GM12864 (cell line): Measurements from ENCODE around the gene NFIX.

Experiments
- DNase-seq: peaks from one replicate; pipeline ENCODE4 v3.0.0-alpha.2; 2011; ENCODE audit warnings: low read depth
- H3K4me3 ChIP-seq: 2 replicates; pipeline ENCODE4 v1.5.1; 2011; ENCODE audit warnings: mild to moderate bottlenecking, low read depth, low read length, control low read depth
- TF ChIP-seq, protein P1 (sequence below): IDR thresholded peaks from 2 replicates; pipeline ENCODE4 v1.5.1; 2011; ENCODE audit warnings: low read depth, mild to moderate bottlenecking, moderate library complexity, low read length, control low read depth, inconsistent platforms; ENCODE audit errors: missing control alignments

NFIX gene

DNA sequence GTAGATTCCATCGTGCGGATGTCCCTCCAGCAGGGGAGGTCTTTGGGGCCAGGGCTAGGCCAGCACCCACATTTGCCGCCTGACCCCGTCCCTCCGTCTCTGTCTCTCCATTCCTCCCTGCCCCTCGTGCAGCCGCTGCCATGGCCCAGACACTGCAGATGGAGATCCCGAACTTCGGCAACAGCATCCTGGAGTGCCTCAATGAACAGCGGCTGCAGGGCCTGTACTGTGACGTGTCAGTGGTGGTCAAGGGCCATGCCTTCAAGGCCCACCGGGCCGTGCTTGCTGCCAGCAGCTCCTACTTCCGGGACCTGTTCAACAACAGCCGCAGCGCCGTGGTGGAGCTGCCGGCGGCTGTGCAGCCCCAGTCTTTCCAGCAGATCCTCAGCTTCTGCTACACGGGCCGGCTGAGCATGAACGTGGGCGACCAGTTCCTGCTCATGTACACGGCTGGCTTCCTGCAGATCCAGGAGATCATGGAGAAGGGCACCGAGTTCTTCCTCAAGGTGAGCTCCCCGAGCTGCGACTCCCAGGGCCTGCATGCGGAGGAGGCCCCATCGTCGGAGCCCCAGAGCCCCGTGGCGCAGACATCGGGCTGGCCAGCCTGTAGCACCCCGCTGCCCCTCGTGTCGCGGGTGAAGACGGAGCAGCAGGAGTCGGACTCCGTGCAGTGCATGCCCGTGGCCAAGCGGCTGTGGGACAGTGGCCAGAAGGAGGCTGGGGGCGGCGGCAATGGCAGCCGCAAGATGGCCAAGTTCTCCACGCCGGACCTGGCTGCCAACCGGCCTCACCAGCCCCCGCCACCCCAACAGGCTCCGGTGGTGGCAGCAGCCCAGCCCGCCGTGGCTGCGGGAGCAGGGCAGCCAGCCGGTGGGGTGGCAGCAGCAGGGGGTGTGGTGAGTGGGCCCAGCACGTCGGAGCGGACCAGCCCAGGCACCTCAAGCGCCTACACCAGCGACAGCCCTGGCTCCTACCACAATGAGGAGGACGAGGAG, 140.1 kb downstream of the NFIX start:
- no peak overlapping the region for H3K4me3 ChIP-seq
- DNase-seq: no peak
- TF ChIP-seq, protein P1, sequence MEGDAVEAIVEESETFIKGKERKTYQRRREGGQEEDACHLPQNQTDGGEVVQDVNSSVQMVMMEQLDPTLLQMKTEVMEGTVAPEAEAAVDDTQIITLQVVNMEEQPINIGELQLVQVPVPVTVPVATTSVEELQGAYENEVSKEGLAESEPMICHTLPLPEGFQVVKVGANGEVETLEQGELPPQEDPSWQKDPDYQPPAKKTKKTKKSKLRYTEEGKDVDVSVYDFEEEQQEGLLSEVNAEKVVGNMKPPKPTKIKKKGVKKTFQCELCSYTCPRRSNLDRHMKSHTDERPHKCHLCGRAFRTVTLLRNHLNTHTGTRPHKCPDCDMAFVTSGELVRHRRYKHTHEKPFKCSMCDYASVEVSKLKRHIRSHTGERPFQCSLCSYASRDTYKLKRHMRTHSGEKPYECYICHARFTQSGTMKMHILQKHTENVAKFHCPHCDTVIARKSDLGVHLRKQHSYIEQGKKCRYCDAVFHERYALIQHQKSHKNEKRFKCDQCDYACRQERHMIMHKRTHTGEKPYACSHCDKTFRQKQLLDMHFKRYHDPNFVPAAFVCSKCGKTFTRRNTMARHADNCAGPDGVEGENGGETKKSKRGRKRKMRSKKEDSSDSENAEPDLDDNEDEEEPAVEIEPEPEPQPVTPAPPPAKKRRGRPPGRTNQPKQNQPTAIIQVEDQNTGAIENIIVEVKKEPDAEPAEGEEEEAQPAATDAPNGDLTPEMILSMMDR: no peak

DNA sequence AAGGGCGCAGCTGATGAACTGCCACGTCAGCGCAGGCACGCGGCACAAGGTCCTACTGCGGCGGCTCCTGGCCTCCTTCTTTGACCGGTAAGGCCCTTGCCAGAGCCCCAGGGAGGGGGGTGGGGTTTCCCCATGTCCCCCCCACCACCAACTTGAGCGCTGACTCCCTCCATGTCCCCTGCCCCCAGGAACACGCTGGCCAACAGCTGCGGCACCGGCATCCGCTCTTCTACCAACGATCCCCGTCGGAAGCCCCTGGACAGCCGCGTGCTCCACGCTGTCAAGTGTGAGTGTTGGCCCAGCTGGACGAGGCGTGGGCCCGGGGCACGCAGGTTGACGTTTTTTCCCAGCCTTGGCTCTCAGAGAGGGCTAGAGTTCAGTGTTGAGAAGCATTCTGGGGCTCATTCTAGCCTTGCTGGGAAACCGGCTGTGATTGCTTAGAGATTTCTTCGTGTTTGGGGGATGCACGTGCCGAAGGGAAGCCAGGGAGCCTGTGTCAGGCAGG, 142.1 kb downstream of the NFIX start:
- TF ChIP-seq, protein P1: no peak
- H3K4me3 ChIP-seq: no peak overlapping the region
- no peak for DNase-seq

DNA sequence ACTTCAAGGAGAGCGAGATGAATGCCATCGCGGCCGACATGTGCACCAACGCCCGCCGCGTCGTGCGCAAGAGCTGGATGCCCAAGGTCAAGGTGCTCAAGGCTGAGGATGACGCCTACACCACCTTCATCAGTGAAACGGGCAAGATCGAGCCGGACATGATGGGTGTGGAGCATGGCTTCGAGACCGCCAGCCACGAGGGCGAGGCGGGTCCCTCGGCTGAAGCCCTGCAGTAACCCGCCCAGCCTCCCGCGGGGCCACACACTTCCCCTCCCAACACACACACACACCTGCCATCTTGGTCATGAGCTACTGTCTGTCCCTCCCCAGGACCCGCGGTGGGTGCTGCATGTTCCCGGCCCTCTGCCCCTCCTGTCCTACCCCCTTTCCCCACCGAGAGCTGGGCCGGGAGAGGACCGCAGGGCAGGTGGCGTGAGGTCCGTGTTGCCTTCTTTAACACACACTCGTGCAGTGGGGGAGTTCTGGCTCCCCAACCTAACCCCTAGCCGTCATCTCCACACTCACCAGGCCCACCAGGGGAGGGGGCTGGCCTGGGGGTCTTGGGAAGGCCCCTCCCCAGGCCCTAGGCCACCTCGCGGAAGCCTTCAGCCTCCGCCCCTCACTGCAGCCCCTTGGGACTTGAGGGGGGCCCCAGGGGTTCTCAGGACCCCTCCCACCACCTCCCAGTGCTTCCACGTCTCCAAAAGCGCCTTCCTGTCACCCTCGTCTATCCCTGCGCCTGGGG, 143.1 kb downstream of the NFIX start:
- no peak overlapping the region for H3K4me3 ChIP-seq
- no peak for DNase-seq
- TF ChIP-seq, protein P1: no peak

DNA sequence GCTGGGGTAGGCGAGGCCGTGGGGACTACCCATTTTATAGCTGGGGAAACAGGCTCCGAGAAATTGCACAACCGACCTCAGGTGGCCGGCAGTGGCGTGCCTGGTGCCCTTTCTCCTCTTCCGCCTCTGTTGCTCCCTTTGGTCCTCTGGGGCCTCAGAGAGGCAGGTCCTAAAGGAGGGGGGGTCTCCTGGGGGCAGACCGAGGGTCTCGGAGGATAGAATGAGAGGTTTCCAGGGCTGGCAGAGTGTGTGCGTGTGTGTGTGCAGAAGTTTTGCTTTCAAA, 143.6 kb downstream of the NFIX start:
- no peak overlapping the region for H3K4me3 ChIP-seq
- TF ChIP-seq, protein P1: no peak
- no peak for DNase-seq

DNA sequence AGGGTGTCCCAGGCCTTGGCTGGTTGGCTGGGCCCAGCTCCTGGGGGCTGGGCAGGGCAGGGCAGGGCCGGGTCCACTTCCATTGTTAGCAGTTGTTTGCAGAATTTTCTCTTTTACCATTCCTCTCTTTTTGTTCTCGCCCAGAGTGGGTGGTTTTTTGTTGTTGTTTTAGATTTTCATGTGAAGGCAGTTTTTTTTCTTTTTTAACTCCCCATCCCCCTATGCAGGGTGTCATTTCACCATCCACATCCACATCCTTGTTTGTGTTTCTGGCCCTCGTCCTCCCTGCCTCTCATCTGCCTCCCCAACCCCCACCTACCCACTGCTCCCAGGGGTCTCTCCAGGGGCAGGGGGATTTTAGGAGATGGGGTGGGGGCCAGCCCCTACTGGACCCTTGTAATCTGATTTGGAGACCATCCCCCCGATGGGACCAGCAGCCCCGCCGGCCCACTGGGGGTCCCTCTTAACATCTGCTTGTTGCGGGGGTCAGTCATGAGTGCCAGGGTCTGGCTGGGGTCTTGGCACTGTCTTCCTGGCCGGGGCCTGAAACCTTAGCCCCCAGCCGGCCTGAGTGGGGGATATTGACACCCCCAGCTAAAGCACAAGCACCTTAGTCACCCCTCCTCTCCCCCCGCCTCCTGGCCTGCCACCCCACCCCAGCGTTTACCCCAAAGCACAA, 144.5 kb downstream of the NFIX start:
- TF ChIP-seq, protein P1: no peak
- H3K4me3 ChIP-seq: no peak overlapping the region
- no peak for DNase-seq

DNA sequence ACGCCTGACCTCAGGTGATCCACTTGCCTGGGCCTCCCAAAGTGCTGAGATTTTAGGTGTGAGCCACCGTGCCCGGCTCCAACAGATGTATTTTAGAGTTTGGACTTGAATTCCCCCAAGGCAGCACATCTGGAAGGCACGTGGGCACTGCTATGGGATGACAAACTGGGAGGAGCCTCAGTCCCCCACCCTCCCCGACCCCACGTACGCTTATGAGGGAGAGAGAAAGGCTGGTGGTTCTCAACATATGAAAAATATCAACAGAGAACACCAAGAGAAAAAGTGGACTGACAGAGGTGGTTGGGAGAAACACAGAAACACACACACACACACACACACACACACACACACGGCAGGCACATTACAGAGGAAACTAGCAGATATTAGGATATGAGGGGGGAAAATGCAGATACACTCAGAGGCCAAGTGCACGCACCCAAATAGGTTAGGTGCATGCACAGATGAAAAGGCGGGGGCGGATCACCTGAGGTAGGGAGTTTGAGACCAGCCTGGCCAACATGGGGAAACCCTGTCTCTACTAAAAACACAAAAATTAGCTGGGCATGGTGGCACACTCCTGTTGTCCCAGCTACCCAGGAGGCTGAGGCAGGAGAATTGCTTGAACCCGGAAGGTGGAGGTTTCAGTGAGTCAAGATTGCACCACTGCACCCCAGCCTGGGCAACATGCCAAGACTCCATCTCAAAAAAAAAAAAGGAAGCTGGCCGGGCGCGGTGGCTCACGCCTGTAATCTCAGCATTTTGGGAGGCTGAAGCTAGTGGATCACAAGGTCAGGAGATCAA, 151.7 kb downstream of the NFIX start:
- DNase-seq: no peak
- TF ChIP-seq, protein P1: no peak

More for the DNA sequence above, 151.7 kb downstream of the NFIX start:
- H3K4me3 ChIP-seq: no peak overlapping the region
